HUES64 (cell line): ENCODE data around the gene PRG2.
"Not testable (repeated sequence)": the region's sequence is repeated elsewhere in the genome, so short reads cannot be mapped to it uniquely, and the experiment has no call there.

Source experiments
- H3K27ac ChIP-seq: 2 replicates; pipeline ENCODE4 v1.7.0; 2013; ENCODE audit warnings: low read depth, low read length, inconsistent platforms
- H3K27me3 ChIP-seq: 2 replicates; pipeline ENCODE4 v1.6.1; 2013; ENCODE audit warnings: mild to moderate bottlenecking, low read length; ENCODE audit not compliant: insufficient read depth
- H3K36me3 ChIP-seq: 2 replicates; pipeline ENCODE4 v1.6.1; 2013; ENCODE audit warnings: mild to moderate bottlenecking, low read length; ENCODE audit not compliant: insufficient read depth
- H3K4me1 ChIP-seq: 2 replicates; pipeline ENCODE4 v1.6.1; 2013; ENCODE audit warnings: mild to moderate bottlenecking, low read length, moderate library complexity; ENCODE audit not compliant: insufficient read depth
- H3K4me3 ChIP-seq: 2 replicates; pipeline ENCODE4 v1.5.1; 2013; ENCODE audit warnings: mild to moderate bottlenecking, low read length, moderate library complexity
- H3K9ac ChIP-seq: 2 replicates; pipeline ENCODE4 v1.6.1; 2013; ENCODE audit warnings: mild to moderate bottlenecking, low read depth, low read length
- H3K9me3 ChIP-seq: 2 replicates; pipeline ENCODE4 v1.6.1; 2013; ENCODE audit warnings: low read depth, low read length; ENCODE audit not compliant: insufficient read depth
- WGBS: fragments of 150-250, 120-280 bp; methylation state at CpG from one replicate; pipeline ENCODE4 v1.1.7; 2013; ENCODE audit warnings: missing lambda C conversion rate; 5-methylcytosine and 5-hydroxymethylcytosine counted together

The PRG2 gene

DNA sequence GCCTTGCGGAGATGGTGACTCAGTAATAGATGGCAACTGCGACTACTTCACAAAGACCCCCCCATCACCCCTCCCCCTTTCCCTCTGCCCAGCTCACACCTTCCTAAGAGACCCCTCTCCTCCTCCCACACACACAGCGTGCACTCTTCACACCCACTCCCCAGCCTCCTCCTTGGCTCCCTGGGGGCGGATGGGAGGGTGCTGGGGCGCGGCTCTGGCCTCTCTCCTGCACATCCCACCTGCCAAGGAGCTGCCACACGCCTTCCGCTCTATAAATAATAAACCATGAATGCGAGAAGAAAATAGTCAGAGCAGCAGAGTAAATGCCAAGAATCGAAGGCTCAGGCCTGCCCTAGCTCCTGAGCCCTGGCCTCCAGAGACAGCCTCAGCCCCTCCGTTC, 47.7 kb downstream of the PRG2 start:
- 77% methylated on average over 11 of the region's 11 CpGs for WGBS
- Histone ChIP-seq H3K4me3 (no peak overlapping the region), H3K27me3 (0 out of 2 replicates have a peak, but pooled peaks cover 3% of the 10 kb centered on the region)

DNA sequence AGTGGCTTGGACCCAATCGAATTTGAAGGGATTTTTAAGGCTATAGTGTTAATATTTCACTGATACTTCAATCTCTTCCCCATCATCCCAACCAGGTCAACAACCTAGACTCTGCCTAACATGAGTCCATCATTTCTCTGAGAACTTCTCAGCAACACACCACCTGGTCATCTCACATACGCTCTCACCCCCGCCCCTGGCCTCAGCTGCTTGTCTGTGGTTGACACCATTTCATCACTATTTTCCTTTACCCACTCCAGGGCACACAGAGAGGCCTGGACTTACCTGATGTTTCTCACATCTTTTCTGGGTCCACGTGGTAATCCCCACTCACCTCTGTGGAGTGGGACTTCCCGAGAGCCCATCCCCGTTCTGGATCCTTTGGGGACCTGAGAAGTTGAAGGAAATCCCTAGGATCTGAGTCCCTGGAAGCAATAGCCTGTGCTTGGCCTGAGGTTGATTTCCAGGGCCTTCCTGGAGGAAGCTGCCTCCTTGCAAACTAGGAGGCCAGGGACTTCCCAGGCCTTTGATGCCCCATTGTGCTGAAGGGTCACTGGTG, 49.1 kb downstream of the PRG2 start:
- H3K36me3 ChIP-seq, result no peaks in the 10 kb centered on the region
- no peak overlapping the region for H3K4me3 ChIP-seq
- H3K27me3 ChIP-seq, result no peaks in the 10 kb centered on the region
- no peaks in the 10 kb centered on the region for H3K9me3 ChIP-seq
- WGBS, result 93% methylated on average over 6 of the region's 6 CpGs
- H3K4me1 ChIP-seq, result peaks cover 21% of the 10 kb centered on the region; the same call in 1 of the 2 replicates
- no peak overlapping the region for H3K9ac ChIP-seq
- no peak overlapping the region for H3K27ac ChIP-seq

More for the DNA sequence above, 47.7 kb downstream of the PRG2 start:
- H3K4me1 ChIP-seq, result peaks cover 21% of the 10 kb centered on the region; the same call in 1 of the 2 replicates
- H3K27ac ChIP-seq, result peak overlapping the region; percentile 18; the same call in 1 of the 2 replicates
- no peaks in the 10 kb centered on the region for H3K36me3 ChIP-seq
- no peaks in the 10 kb centered on the region for H3K9me3 ChIP-seq
- no peak overlapping the region for H3K9ac ChIP-seq

DNA sequence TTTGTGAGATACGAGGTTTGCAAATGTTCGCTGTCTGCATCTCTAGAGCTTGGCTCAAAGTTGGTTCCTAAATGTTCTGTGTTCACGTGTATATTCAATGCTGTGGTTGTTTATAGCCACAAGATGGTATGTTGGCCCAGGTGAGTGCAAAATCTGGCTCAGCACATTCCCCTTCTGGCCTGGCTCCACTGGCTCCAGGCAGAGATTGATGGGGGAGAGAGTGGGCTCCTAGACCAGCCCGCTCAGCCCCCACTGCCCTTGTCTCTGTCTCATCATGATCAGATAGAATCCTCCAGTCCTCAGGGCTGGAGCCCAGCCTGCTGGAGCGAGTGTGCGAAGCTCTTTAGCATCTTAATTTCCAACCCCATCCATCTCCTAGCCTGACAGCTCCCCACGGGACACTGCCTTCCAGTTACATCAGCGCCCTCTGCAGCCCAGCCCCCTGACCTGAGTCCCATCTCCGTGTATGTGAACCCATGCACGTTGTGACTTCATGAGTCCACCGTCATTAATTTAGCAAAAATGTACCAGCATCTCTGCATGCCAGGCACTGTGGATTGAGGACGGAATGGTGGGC, 50.3 kb downstream of the PRG2 start:
- Histone ChIP-seq H3K9me3 (no peaks in the 10 kb centered on the region), H3K27ac (no peak overlapping the region), H3K36me3 (no peaks in the 10 kb centered on the region), H3K27me3 (no peaks in the 10 kb centered on the region), H3K4me1 (peaks cover 23% of the 10 kb centered on the region; the same call in 1 of the 2 replicates), H3K9ac (no peak overlapping the region), H3K4me3 (no peak overlapping the region)
- 36% methylated on average over 12 of the region's 12 CpGs for WGBS

DNA sequence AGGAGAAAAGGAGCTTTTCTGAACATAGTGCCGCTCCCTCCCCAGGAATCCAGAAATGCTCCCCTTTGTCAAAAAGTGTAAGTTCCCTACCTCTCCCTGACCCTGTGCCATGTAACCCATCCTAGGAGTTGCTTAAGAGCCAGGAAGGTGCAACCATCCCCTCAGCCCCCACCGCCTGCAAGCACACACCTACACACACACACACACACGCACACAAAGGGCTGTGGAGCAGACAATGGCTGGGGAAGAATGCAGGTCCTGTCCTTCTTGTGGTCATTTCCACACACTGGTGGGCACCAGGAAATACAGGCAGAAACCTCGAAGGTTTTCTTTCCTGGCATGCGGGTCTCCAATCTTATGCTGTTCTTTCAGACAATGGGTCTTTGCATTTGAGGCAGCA, 51.1 kb downstream of the PRG2 start:
- Histone ChIP-seq H3K9ac (no peak overlapping the region), H3K4me1 (peaks cover 30% of the 10 kb centered on the region)
- WGBS, result 85% methylated on average over 5 of the region's 5 CpGs

DNA sequence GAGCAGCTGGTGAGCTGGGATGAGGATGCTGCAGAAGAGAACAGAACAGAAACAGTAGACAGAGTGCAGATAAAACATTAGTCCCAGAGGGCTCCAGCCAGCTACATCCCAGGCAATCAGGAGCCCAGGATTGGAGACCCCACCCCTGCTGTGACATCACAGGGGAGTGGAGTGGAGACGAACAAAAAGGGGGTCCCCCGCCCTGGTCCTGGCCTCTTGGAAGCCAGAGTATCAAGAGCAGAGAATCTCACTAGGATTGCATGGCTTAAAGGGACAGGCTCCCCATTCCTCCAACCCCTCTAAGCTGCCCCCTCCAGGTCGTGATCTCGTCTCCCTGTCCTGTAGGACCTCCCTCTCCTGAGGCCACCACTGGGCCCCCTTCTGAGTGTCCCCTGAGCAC, 52.3 kb downstream of the PRG2 start, which contains the start of gene P2RX3:
TSS of gene P2RX3 (plus strand) at position 211 of the 400 bp plus-strand sequence. CDS start 199 bp downstream, outside the sequence.
- H3K9ac ChIP-seq, result no peak within 1 kb of the TSS
- H3K27me3 ChIP-seq, result no peaks in the 10 kb centered on the region
- H3K27ac ChIP-seq, result no peak within 1 kb of the TSS
- peaks cover 15% of the 10 kb centered on the region for H3K36me3 ChIP-seq
- 54% methylated on average over 4 of the region's 4 CpGs for WGBS
- H3K4me1 ChIP-seq, result peaks cover 20% of the 10 kb centered on the region
- H3K4me3 ChIP-seq, result no peak within 1 kb of the TSS
- no peaks in the 10 kb centered on the region for H3K9me3 ChIP-seq

More for the DNA sequence above, 51.1 kb downstream of the PRG2 start:
- Histone ChIP-seq H3K27ac (no peak overlapping the region), H3K9me3 (no peaks in the 10 kb centered on the region), H3K36me3 (peaks cover 3% of the 10 kb centered on the region), H3K4me3 (no peak overlapping the region), H3K27me3 (no peaks in the 10 kb centered on the region)

DNA sequence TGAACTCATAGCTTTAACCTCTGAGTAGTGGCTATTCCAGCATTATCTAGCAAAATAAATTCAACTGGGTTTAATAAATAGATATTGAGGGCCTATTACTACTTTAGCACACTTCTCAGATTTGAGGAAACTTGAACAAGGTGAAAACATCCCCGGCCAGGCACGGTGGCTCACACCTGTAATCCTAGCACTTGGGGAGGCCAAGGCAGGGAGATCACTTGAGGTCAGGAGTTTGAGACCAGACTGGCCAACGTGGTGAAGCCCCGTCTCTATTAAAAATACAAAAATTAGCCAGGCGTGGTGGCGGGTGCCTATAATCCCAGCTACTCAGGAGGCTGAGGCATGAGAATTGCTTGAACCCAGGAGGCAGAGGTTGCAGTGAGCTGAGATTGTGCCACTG, 53.6 kb downstream of the PRG2 start:
- Histone ChIP-seq H3K4me1 (peaks cover 16% of the 10 kb centered on the region; the same call in 1 of the 2 replicates), H3K36me3 (peaks cover 28% of the 10 kb centered on the region)
- not testable (repeated sequence) for H3K9ac ChIP-seq, H3K9me3 ChIP-seq, H3K4me3 ChIP-seq, H3K27me3 ChIP-seq, H3K27ac ChIP-seq
- 97% methylated on average over 6 of the region's 6 CpGs for WGBS
